ENCODE data around the gene ZFPM1.

Gene ZFPM1

GRCh38 chr16:88531931-88532433 lies 78.9 kb downstream of the ZFPM1 start:
- DNase-seq = no peak

GRCh38 chr16:88532434-88533241 lies 79.6 kb downstream of the ZFPM1 start:
- DNase-seq = no peak

GRCh38 chr16:88533381-88533917 lies 80.4 kb downstream of the ZFPM1 start:
- DNase-seq = no peak

- DNase-seq = peak; percentile 80
These were observed 81.0 kb downstream of the ZFPM1 start for GRCh38 chr16:88533932-88534637.

- DNase-seq = peak; percentile 34
These were observed 81.6 kb downstream of the ZFPM1 start for GRCh38 chr16:88534638-88535190.

- DNase-seq = no peak
These were observed 82.2 kb downstream of the ZFPM1 start for GRCh38 chr16:88535191-88535856.

- no peak for DNase-seq
These were observed 82.8 kb downstream of the ZFPM1 start for GRCh38 chr16:88535857-88536222.

- DNase-seq = no peak
These were observed 83.4 kb downstream of the ZFPM1 start for GRCh38 chr16:88536510-88536909.

- no peak for DNase-seq
These were observed 84.1 kb downstream of the ZFPM1 start for GRCh38 chr16:88536971-88537751.

GRCh38 chr16:88537859-88538258 lies 84.8 kb downstream of the ZFPM1 start:
- DNase-seq = no peak

GRCh38 chr16:88538366-88539060 lies 85.4 kb downstream of the ZFPM1 start:
- DNase-seq = no peak

GRCh38 chr16:88539261-88539651 lies 86.2 kb downstream of the ZFPM1 start:
- no peak for DNase-seq

GRCh38 chr16:88539652-88540345 lies 86.7 kb downstream of the ZFPM1 start:
- no peak for DNase-seq

- DNase-seq = no peak
These were observed 87.4 kb downstream of the ZFPM1 start for GRCh38 chr16:88540346-88540977.

- no peak for DNase-seq
These were observed 88.9 kb downstream of the ZFPM1 start for GRCh38 chr16:88541831-88542616.

GRCh38 chr16:88543230-88543813 lies 90.2 kb downstream of the ZFPM1 start:
- no peak for DNase-seq

- no peak for DNase-seq
These were observed 92.7 kb downstream of the ZFPM1 start for GRCh38 chr16:88545781-88546180.

- no peak for DNase-seq
These were observed 95.2 kb downstream of the ZFPM1 start for GRCh38 chr16:88548131-88548874.

Data from activated naive CD4-positive, alpha-beta T cell treated with Interleukin-2 at 50 U/mL for 16 hours (primary cell).